Activated CD4-positive, alpha-beta T cell treated with anti-CD3 and anti-CD28 coated beads, Interleukin-2, amount 50 U/mL, for 48 hours (primary cell): ENCODE data around the gene ALLC.
A peak's percentile ranks its signal among the peaks of the same experiment; 100 is the strongest.

ENCODE experiments used
- DNase-seq, 2 experiments: peaks; one replicate each; pipeline ENCODE4 v3.0.0-alpha.2; 2020

Gene ALLC

GRCh38 chr2:3727397-3728045, 69.5 kb downstream of the ALLC start:
- DNase-seq: no peak

DNA sequence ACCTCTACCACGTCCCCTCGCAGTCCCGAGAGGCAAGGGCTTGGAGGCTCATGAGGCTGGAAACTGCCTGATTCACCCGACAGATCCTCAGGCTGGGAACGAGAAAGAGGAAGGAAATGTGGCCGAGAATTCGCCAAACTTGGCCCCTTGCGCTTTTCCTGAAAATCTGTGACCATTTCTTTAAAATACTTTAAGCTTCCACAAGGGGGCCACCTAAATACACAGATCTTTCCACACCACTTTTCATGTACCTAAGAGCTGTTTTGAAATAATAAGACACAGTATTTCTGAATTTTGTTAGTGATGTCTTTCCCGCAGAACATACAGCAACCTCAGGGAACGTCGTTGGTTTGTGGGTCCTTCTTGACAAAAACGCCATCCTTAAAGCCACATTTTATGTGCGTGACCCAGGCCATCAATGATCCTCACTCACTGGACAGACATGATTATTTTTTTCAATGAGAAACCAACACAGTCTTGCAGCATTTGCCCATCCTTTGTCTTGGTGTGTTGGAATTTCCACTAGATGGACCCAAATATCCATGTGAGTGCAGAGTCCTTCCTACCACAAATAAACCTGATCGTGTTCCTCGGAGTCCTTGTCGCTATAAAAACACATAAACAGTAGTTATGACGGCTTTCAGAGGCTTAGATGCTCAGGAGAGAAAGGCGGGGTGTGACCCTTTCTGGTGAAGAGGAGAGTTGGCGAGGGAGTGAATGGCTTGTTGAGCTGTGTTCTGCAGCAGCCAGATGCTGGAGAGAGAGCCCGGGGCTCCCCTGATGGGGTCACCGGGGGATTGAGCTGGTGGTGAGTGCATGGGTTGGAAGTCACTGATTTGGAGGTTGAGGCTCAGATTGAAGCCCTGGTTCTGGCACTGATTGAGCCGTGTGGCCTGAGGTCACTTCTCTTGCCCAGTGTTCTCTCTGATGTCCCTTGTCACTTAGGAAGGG, 70.4 kb downstream of the ALLC start:
- DNase-seq: no peak

GRCh38 chr2:3729055-3729448, 71.1 kb downstream of the ALLC start:
- no peak for DNase-seq

DNA sequence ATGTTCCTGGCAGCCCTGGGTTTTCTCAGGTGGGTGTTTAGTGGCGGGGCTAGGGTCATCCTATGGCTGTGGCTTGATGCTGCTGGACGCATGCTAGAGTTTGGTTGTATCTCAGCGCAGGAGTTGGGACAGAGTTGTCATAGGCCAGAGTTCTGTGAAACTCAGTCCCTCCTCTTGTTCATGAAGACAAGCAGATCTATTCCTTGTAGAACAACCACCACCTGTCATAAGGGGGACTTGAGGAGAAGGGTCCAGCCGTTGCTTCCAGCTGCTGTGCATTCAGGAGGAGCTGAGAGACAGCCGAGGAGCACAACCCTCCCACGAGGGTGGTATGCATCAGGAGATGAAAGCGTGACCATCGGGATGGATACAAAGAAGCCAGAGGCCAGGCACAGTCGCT, 71.8 kb downstream of the ALLC start:
- no peak for DNase-seq

DNA sequence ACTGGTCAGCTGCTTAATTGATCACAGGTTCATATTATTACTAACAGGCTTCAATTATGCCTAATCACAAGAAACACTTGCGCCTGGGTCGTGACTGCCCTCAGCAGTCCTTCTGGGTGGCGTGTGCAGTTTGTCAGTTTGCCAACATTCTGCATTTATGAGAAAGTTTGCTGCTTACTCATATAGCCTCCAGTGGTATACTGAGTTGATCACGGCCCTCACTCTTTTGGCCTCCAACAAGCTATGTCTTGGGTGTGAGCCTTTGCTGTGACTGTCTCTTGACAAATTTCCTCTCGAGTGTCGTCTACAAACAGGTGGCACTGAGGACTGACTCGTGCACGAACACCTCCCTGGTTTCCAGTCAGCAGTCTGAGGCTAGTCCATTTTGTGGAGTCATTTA, 72.6 kb downstream of the ALLC start:
- no peak for DNase-seq

DNA sequence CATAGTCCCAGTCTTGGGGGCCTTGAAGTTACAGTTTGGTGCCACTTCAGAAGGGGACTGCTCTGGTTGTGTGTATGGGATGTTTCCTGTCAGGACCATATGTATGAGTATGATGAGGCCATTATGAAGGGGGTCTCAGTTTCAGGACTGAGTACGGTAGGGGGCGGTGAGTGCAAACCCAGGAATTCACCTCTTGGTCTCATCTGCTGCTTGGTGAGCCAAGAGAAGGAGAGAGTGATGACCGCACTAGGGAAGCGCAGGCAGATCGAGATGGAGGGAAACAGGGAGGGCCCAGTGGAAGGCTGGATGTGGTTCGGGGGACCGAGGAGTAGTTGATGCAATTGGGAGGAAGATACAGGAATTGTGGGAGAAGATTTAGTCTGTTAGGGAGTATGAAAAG, 73.8 kb downstream of the ALLC start:
- no peak for DNase-seq

GRCh38 chr2:3736112-3736511, 78.1 kb downstream of the ALLC start:
- no peak for DNase-seq

DNA sequence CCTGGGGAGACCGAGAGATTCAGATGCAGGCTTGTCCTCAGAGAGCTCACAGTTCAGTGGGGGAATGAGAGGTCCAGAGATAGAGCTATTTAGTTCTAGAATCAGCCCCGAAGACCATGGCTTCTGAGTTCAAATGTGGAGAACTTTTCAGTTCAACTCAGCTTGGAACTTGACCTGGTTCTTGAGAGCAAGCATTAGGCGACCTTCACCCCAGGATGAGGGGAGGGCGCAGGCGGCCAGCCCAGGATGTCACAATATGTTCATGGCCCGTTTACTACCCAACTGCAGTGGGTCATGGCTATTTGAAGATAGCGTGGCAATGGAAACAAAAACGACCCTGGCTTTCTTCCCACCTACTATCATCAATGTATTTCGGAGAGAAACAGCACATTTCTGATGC, 79.1 kb downstream of the ALLC start:
- DNase-seq: no peak

DNA sequence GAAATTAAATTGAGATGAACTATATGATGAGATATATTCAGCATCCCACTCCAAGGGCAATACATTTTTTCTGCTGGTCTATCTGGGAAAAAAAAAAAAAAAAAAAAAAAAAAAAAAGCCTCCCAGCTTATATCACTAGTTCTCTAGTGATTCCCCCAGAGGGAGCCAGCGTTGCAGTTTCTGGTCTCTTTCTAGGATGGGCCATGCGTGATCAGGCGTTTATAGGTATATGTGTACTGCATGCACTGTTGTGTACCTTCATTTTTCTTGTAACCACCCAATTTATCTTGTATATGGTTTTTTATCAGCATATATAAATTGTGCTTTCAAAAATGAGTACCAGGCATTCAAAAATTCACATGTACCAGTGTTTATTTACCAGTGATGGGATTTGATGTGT, 80.5 kb downstream of the ALLC start:
- DNase-seq: peak in 1 of 2 experiments; percentile 15

GRCh38 chr2:3739313-3739712, 81.3 kb downstream of the ALLC start:
- no peak for DNase-seq

DNA sequence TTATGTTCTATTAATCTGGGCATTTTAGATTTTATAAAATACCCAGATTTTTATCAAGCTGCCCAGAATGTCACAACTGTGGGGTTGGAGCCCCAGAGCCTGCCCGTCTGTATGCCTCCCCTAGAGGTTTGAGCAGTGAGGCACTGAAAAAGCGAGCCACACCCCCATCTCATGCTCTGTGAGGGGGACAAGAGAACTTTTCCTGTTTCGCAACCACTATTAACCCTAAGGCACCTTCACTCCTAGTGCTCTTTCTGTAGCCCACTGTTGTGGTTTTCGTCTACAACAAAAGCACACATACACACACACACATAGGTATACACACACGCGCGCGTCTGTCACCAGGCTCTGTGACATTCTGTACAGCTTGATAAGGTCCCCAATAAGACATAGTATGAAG, 83.4 kb downstream of the ALLC start:
- DNase-seq: no peak

- DNase-seq: no peak
Measured at GRCh38 chr2:3741867-3742602, 84.0 kb downstream of the ALLC start.

- no peak for DNase-seq
Measured at GRCh38 chr2:3742743-3743508, 84.9 kb downstream of the ALLC start.

DNA sequence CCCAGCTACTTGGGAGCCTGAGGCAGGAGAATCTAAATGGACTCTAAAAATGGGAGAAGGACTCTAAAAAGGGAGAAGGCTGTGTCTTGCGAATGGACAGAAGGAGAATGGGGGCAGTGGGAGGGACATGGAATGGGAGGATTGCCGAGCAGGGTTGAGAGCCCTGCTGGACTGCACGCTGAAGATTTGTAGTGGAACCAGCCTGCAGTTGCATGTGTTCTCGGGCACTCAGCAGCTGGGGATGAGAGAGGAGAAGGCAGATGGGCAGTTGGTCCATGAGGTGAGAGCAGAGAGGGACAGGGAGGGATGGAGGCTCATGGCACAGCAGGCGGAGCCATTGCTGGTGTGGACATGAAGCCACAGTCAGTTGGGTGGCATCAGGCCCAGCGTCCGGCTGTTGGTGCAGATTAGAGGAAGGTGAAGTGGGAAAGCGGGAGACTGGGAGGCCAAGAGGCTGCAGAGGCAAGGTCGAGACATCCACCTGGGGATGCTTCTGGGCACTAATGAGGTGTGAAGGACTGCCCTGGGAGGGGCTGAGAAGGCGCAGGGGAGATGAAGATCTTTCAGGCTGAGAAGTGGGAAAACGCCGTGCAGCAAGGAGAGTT, 86.1 kb downstream of the ALLC start:
- DNase-seq: no peak

DNA sequence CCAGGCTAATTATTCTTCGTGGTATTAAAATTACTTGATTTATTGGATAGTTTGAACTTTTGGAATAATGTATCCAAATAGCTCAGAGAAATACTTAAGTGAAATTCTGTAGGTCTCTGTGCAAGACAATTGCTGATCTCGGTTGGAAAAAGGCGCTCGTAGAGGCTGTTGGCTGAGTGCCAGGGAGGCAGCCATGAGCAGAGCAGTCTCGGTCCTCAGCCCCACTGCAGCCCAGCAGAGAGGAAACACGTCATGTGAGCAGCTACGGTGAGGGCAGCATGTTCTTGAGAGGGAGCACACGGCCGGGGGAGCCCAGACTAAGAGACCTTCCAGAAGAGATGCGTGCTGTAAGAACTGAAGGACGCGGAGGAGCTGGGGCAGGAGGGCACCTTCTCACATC, 87.9 kb downstream of the ALLC start:
- no peak for DNase-seq

DNA sequence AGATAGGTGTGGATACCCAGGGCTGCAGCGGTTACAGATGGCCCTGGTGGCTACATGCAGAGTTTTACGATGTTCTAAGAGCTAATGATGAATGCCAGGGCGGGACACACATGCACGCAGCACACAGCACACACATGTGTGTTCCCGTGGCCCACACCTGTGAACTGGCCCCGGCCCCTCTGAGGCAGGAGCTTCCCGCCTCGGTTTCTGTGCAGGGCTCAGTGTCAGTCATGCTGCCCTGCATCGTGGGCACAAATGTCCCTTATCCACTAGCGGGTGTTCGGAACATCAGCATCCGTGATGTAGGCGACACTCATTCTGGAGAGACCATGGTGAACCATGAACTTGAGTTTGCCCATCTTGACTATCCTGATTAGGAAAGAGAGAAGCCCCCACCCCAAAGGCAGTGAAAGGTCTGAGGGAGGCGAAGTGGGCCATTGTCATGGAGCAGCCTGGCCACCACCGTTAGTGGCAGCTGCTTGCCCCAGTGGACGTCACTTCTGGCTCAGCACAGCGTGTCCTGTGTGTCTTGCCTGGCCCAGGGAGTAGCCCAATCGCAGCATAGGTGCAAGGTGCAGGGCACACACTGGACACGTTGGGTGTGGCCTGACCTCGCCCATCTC, 89.1 kb downstream of the ALLC start:
- no peak for DNase-seq

DNA sequence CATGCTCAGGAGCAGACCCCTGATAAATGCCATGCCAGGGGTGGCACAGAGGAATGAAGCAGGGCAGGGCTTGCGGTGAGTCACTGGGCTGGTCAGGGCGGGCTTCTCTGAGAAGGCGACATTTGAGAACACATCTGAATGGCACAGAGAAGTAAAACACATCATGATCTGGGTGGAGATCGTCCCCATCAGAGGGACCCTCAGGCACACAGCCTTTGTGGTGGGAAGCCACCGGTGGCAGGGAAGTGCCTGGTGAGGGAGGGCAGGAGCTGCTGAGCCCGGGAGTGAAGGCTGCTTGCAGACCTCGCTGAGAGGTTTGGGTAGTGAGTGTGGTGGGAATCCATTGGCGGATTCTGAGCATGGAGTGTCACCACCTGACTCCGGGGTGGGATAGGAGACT, 89.8 kb downstream of the ALLC start:
- no peak for DNase-seq

DNA sequence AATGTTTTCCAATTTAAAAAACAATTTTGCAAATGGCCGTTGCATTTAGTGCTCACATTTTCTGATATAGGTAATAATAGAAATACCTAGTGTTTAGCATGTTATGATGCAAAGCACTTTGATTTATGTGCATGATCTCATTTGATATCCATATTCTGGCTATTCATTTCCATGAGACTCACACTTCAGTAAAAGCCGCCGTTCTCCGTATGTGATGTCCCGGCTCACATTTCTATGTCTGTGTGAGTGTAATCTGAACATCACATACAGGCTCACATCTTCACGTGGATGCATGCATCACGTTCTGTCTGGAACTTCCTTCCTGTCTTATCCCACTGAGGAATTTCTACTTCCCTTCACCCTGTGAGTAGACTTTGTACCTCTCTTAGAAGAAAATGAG, 91.2 kb downstream of the ALLC start:
- DNase-seq: no peak

DNA sequence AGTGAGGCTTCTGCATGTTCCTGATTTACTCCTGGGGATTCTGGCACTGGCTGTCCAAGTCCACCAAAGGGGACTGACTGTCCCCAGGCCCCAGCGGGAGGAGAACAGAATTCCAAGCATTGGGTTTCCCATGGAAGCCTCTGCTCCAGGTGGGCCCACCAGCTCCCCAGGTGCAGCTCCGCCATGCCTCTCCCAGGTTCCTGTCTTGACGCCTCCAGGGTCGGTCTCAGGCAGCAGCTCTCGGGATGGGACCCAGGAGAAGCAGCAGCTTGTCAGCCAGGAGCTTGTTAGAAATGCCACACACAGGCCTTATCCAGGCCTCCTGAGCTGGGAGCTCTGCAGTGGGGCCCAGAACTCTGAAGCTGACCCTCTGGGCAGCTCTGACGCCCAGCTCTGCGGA, 93.3 kb downstream of the ALLC start:
- DNase-seq: no peak

DNA sequence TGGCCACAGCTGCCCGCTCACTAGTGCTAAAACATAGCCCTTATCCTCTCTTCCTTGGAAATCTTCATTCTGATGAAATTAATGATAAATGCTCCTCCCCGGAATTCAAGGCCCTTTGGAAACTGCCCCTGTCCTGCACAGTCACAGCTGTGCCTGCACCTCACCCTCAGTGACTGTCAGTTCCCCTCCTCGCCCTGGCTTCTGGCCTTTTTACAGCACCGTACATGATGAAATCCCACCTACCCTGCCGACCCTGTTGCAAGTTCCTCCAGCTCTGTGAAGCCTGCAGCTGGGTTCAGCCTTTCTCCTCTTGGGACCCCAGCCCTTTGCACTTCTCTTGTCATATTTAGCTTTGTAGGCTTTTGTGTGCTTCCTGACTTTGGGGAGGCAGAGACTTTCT, 93.8 kb downstream of the ALLC start:
- DNase-seq: no peak
